Measurements from ENCODE around the gene POM121. TPM values are rescaled to one million over a fixed set of nuclear protein-coding genes. Genes with fewer than 3 reads are reported as not detected.
"Not testable (repeated sequence)": the region's sequence is repeated elsewhere in the genome, so short reads cannot be mapped to it uniquely, and the experiment has no call there.

The POM121 gene
- total and polyA plus RNA-seq, 4 donors, result 7.6 to 31.9 (median 23.5) TPM

DNA sequence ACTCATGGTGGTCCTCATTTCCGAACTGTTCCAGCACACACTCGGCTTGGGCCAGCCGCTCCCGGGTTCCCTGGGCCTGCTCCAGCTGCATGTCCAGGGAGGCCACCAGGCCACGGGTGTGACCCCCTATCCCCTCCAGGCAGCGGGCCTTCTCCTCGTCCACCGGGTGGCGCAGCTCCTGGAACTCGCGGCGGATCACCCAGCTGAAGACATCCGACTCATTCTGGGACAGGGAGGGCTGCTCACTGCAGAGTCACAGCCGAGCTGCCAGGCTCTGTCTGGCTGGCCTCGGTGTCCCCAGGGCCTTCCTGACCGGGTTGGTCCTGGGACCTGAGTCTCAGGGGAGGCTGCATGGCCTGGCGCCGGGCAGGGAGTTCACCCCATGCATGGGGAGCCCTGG lies 35.1 kb downstream of the POM121 start:
- H3K27ac ChIP-seq (ENCODE audit: low read depth in 1 of 2, low read length in 2 of 2); ATAC-seq (ENCODE audit: low FRiP score); H3K27me3 ChIP-seq (ENCODE audit: control insufficient read depth in 1 of 2, insufficient read depth in 2 of 2, low read length in 1 of 2); H3K9me3 ChIP-seq (ENCODE audit: control insufficient read depth, low read length); H3K4me3 ChIP-seq (ENCODE audit: low read length in 2 of 2); H3K36me3 ChIP-seq (ENCODE audit: control insufficient read depth in 1 of 2, insufficient read depth in 2 of 2, low read length in 1 of 2); DNase-seq; H3K4me1 ChIP-seq (ENCODE audit: control insufficient read depth in 1 of 2, insufficient read depth in 2 of 2, low read length in 2 of 2); intact Hi-C loops (cut with DNase I): not testable (repeated sequence)
- 67 to 76% methylated on average over 4 of the region's 18 CpGs for WGBS, 2 donors

DNA sequence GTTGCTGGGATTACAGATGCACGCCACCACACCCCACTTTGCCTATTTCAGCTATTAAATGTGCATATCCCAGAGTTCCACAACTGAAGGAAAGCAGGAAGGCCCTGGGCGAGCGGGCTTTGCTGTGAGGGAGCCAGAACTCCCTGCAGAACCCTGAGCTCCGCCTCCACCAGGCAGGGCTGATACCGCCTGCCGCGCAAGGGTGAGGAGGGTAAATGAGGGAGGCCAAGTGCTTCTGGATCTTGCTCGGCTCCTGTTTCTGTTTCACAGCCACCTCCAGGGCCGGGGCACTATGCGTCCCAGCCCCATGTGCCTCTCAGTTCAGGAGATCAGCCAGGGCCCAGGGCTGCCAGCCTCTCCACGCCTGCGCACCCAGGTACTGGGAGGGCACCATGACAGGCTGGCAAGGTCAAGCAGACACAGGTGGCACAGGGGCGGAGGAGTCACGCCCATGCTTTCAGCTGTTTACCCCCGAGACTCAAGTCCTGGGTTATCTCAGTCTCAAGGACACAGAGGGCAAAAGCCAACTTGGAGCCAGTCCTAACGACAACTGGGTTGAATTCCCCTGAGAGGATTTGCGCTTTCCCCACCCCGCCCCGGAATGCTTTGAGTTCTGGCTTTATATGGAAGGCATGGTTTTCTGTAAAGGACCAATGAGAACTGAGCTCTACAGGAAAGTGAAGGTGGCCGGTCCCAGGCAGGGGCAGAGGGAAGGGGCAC lies 35.9 kb downstream of the POM121 start:
- intact Hi-C loops (cut with DNase I); H3K4me3 ChIP-seq (ENCODE audit: low read length in 2 of 2); H3K4me1 ChIP-seq (ENCODE audit: control insufficient read depth in 1 of 2, insufficient read depth in 2 of 2, low read length in 2 of 2); H3K27ac ChIP-seq (ENCODE audit: low read depth in 1 of 2, low read length in 2 of 2); H3K36me3 ChIP-seq (ENCODE audit: control insufficient read depth in 1 of 2, insufficient read depth in 2 of 2, low read length in 1 of 2); H3K27me3 ChIP-seq (ENCODE audit: control insufficient read depth in 1 of 2, insufficient read depth in 2 of 2, low read length in 1 of 2); DNase-seq; ATAC-seq (ENCODE audit: low FRiP score); H3K9me3 ChIP-seq (ENCODE audit: control insufficient read depth, low read length): not testable (repeated sequence)
- no CpG with 5 or more reads among the region's 20 CpGs for WGBS, 2 donors

DNA sequence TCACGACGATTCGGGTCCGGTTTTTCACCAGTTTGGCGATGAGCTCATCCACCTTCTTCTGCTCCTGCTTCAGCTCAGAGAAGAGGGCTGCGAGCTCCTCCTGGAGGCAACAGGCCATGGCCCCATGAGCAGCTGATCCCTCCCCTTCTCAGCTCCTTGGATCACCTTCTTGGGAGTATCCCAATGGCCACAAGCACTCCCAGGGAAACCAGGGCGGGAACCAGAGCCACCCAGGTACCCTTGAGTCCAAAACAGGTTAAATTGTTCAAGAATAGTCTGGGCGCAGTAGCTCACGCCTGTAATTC lies 36.4 kb downstream of the POM121 start:
- H3K27me3 ChIP-seq (ENCODE audit: control insufficient read depth in 1 of 2, insufficient read depth in 2 of 2, low read length in 1 of 2); H3K36me3 ChIP-seq (ENCODE audit: control insufficient read depth in 1 of 2, insufficient read depth in 2 of 2, low read length in 1 of 2); ATAC-seq (ENCODE audit: low FRiP score); H3K4me3 ChIP-seq (ENCODE audit: low read length in 2 of 2); H3K9me3 ChIP-seq (ENCODE audit: control insufficient read depth, low read length); DNase-seq; H3K27ac ChIP-seq (ENCODE audit: low read depth in 1 of 2, low read length in 2 of 2); H3K4me1 ChIP-seq (ENCODE audit: control insufficient read depth in 1 of 2, insufficient read depth in 2 of 2, low read length in 2 of 2); intact Hi-C loops (cut with DNase I): not testable (repeated sequence)
- no CpG with 5 or more reads among the region's 9 CpGs for WGBS, 2 donors

DNA sequence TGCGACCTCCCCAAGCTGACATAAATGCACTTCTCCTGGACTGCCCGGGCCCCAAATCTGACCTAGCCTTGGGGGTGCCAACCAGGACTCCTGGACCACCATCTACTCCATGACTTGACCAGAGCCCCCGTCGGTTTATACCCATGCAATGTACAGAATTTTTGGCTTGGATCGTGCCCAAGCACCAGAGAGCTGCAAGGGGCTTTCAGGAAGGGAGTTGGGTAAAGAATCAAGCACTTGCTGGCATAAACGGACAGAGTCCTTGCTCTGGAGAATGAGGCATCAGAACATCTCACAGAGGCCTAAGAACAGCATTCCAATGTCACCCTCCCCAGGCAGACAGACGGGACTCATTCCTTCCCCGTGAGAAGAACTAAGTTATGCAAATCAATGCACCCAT lies 38.2 kb downstream of the POM121 start:
- H3K27ac ChIP-seq (ENCODE audit: low read depth in 1 of 2, low read length in 2 of 2); H3K27me3 ChIP-seq (ENCODE audit: control insufficient read depth in 1 of 2, insufficient read depth in 2 of 2, low read length in 1 of 2); H3K36me3 ChIP-seq (ENCODE audit: control insufficient read depth in 1 of 2, insufficient read depth in 2 of 2, low read length in 1 of 2); DNase-seq; H3K9me3 ChIP-seq (ENCODE audit: control insufficient read depth, low read length); H3K4me1 ChIP-seq (ENCODE audit: control insufficient read depth in 1 of 2, insufficient read depth in 2 of 2, low read length in 2 of 2); H3K4me3 ChIP-seq (ENCODE audit: low read length in 2 of 2); intact Hi-C loops (cut with DNase I); ATAC-seq (ENCODE audit: low FRiP score): not testable (repeated sequence)
- WGBS, 2 donors, result 69 to 70% methylated on average over 2 to 4 of the region's 8 CpGs

DNA sequence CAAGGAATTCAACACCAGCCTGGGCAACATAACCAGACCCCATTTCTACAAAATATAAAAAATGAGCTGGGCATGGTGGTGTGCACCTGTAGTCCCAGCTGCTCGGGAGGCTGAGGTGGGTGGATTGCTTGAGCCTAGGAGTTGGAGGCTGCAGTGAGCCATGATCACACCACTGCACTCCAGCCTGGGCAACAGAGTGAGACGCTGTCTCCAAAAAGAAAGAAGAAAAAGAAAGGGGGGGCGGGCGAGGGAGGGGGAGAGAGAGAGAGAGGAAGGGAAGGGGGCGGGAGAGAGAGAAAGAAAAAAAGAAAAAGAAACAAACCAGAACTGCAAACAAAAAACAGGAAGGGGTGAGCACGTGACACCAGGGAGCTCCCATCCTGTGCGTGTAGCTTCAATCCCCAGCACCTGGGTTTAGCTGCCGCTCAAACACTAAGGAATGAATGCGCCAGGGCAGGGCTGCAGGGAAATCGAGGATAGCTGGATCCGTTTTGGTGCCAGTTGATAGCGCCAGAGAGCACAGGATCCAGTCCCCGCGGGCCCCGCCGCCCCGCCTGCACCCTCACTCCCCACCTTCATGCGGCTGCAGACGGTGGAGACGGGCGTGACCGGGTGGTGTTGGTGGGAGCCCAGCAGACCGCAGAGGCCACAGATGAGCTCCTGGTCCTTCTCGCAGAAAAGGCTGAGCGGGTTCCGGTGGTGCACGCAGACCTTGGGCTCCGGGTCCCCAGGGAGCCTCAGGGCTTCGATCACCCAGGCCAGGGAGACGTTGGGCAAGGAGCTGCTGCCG lies 40.5 kb downstream of the POM121 start:
- ATAC-seq (ENCODE audit: low FRiP score); H3K9me3 ChIP-seq (ENCODE audit: control insufficient read depth, low read length); H3K27ac ChIP-seq (ENCODE audit: low read depth in 1 of 2, low read length in 2 of 2); DNase-seq; H3K27me3 ChIP-seq (ENCODE audit: control insufficient read depth in 1 of 2, insufficient read depth in 2 of 2, low read length in 1 of 2); intact Hi-C loops (cut with DNase I); H3K4me3 ChIP-seq (ENCODE audit: low read length in 2 of 2); H3K36me3 ChIP-seq (ENCODE audit: control insufficient read depth in 1 of 2, insufficient read depth in 2 of 2, low read length in 1 of 2); H3K4me1 ChIP-seq (ENCODE audit: control insufficient read depth in 1 of 2, insufficient read depth in 2 of 2, low read length in 2 of 2): not testable (repeated sequence)
- no CpG with 5 or more reads among the region's 31 CpGs for WGBS, 2 donors

DNA sequence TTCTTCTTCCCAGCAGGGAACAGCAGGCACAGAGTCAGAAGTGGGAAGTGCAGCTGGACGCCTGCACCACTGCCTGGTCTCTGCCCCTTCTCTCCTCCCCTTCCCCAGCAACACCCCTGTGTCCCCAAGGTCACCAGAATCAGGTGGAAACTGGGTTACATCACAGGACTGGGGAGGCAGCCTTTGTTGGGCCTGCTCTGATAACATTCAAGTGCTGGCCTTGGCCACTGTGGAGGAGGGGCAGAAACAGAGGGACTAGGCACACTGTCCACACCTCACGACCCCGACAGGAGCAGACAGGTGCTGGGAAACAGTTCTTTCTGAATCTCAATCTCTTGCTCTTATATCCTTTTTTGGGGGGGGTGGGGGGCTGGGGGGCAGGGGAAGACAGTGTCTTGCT lies 42.0 kb downstream of the POM121 start:
- ATAC-seq (ENCODE audit: low FRiP score), result not testable (repeated sequence)
- peak; percentile 32 for DNase-seq

DNA sequence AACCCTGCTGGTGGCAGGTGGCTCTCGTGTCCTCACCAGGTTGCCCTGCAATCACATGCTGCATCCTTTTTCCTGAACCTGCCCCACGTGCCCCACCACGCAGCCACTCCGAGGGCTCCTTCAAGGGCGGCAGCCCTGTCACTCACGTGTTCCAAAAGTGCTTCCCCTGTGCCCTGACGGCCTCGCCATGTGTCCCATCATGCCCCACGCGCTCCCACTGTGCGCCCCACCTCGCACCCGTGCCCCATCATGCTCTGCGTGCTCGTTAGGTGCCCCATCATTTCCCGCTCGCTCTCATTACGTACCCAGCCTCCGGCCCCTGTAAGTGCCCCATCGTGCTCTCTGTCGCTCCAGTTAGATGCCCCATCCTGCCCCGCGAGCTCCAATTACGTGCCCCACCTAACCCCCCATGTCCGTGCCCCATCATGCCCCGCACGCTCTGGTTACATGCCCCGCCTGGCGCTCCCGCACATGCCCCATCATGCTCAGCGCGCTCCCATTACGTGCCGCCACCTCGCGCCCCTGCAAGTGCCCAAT lies 44.2 kb downstream of the POM121 start, which contains the start of gene TRIM74:
TSS of gene TRIM74 (minus strand) at position 487 of the 537 bp plus-strand sequence. CDS start 3,309 bp downstream, outside the sequence.
- H3K4me1 ChIP-seq (ENCODE audit: control insufficient read depth in 1 of 2, insufficient read depth in 2 of 2, low read length in 2 of 2); H3K9me3 ChIP-seq (ENCODE audit: control insufficient read depth, low read length); intact Hi-C loops (cut with DNase I); H3K27ac ChIP-seq (ENCODE audit: low read depth in 1 of 2, low read length in 2 of 2); ATAC-seq (ENCODE audit: low FRiP score); H3K36me3 ChIP-seq (ENCODE audit: control insufficient read depth in 1 of 2, insufficient read depth in 2 of 2, low read length in 1 of 2); H3K4me3 ChIP-seq (ENCODE audit: low read length in 2 of 2); H3K27me3 ChIP-seq (ENCODE audit: control insufficient read depth in 1 of 2, insufficient read depth in 2 of 2, low read length in 1 of 2): not testable (repeated sequence)
- peak in 1 of 2 donors; percentile 68 for DNase-seq
- WGBS, 2 donors, result 51 to 52% methylated on average over 8 to 12 of the region's 36 CpGs

More for the DNA sequence above, 42.0 kb downstream of the POM121 start:
- H3K4me1 ChIP-seq (ENCODE audit: control insufficient read depth in 1 of 2, insufficient read depth in 2 of 2, low read length in 2 of 2); H3K4me3 ChIP-seq (ENCODE audit: low read length in 2 of 2); H3K27me3 ChIP-seq (ENCODE audit: control insufficient read depth in 1 of 2, insufficient read depth in 2 of 2, low read length in 1 of 2); H3K27ac ChIP-seq (ENCODE audit: low read depth in 1 of 2, low read length in 2 of 2); H3K9me3 ChIP-seq (ENCODE audit: control insufficient read depth, low read length); intact Hi-C loops (cut with DNase I); H3K36me3 ChIP-seq (ENCODE audit: control insufficient read depth in 1 of 2, insufficient read depth in 2 of 2, low read length in 1 of 2): not testable (repeated sequence)
- 86% methylated on average over 2 of the region's 3 CpGs for WGBS, 2 donors

DNA sequence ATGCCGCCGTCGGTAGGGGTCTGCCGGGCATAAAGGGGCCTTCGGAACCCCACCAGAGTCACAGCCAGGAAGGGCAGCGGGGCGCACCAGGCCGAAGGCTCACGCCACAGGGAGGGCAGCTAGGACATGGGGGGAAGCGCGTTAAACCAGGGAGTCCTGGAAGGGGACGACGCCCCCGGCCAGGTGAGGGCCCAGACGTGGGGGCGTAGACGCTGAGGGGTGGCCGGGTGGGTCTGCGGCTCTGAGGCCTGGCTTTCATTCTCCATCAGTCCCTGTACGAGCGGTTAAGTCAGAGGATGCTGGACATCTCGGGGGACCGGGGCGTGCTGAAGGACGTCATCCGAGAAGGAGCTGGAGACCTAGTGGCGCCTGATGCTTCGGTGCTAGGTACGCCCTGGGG lies 44.8 kb downstream of the POM121 start:
- H3K27me3 ChIP-seq (ENCODE audit: control insufficient read depth in 1 of 2, insufficient read depth in 2 of 2, low read length in 1 of 2); H3K36me3 ChIP-seq (ENCODE audit: control insufficient read depth in 1 of 2, insufficient read depth in 2 of 2, low read length in 1 of 2); H3K4me3 ChIP-seq (ENCODE audit: low read length in 2 of 2); intact Hi-C loops (cut with DNase I); H3K9me3 ChIP-seq (ENCODE audit: control insufficient read depth, low read length); H3K4me1 ChIP-seq (ENCODE audit: control insufficient read depth in 1 of 2, insufficient read depth in 2 of 2, low read length in 2 of 2); ATAC-seq (ENCODE audit: low FRiP score); H3K27ac ChIP-seq (ENCODE audit: low read depth in 1 of 2, low read length in 2 of 2): not testable (repeated sequence)
- DNase-seq, result peak in 1 of 2 donors; percentile 24
- WGBS, 2 donors, result 20 to 42% methylated on average over 7 to 19 of the region's 29 CpGs
